Measurements from ENCODE around the gene JAM3.

DNA sequence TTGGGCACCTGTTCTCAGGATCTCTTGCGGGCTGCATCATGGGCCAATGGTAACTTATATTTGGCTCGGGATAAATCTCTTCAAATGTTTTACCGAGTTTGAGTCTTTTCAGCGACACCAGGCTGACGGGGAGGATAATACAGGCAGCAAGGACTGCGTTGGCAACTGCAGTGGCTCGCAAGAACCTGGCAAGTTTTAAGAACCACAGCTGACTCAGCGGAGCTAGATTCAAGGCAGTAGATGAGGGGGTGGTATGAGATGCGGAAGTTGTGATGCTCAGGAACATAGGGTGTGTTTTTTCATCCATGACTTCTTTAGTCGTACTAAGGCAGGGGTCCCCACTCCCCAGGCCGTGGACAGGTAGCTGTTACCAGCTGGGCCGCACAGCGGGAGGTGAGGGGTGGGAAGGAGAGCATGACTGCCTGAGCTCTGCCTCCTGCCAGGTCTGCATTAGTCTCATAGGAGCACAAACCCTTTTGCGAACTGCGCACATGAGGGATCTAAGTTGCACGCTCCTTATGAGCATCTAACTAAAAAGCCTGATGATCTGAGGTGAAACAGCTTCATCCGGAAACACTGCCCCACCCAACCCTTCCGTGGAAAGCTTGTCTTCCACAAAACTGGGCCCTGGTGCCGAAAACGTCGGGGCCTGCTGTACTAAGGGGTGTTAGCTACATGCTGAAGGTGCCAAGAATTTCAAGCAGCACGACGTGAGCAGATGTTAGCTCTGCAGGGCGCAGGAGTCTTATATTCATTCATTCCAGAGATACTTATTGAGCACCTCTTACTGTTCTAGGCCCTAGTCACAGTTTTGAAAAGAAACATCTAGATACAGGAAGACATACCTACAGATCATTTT is 6.4 kb upstream of the JAM3 start:
- TF ChIP-seq, protein P1, sequence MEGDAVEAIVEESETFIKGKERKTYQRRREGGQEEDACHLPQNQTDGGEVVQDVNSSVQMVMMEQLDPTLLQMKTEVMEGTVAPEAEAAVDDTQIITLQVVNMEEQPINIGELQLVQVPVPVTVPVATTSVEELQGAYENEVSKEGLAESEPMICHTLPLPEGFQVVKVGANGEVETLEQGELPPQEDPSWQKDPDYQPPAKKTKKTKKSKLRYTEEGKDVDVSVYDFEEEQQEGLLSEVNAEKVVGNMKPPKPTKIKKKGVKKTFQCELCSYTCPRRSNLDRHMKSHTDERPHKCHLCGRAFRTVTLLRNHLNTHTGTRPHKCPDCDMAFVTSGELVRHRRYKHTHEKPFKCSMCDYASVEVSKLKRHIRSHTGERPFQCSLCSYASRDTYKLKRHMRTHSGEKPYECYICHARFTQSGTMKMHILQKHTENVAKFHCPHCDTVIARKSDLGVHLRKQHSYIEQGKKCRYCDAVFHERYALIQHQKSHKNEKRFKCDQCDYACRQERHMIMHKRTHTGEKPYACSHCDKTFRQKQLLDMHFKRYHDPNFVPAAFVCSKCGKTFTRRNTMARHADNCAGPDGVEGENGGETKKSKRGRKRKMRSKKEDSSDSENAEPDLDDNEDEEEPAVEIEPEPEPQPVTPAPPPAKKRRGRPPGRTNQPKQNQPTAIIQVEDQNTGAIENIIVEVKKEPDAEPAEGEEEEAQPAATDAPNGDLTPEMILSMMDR (conservative IDR thresholded peaks at IDR 0.05 in 1 of 2, IDR thresholded peaks at IDR 0.05 in 1 of 2; ENCODE audit: low read depth in 1 of 2, low read length in 2 of 2) = no peak
- no peak for TF ChIP-seq EZH2 (IDR thresholded peaks at IDR 0.05; ENCODE audit: low read length, missing control alignments)
